GM12872 (cell line): ENCODE measurements around the gene ZBTB7C.

Experiments used
- CTCF ChIP-seq: IDR thresholded peaks from 3 replicates; pipeline ENCODE4 v1.5.1; 2011; ENCODE audit warnings: low read depth, mild to moderate bottlenecking, low read length, moderate library complexity; ENCODE audit not compliant: insufficient read depth

ZBTB7C gene

GRCh38 chr18:48356909-48357631 is 52.1 kb downstream of the ZBTB7C start:
- TF ChIP-seq CTCF: no peak

GRCh38 chr18:48356151-48356745 is 52.9 kb downstream of the ZBTB7C start:
- TF ChIP-seq CTCF: no peak

- TF ChIP-seq CTCF: no peak
Observed at GRCh38 chr18:48355276-48356115, 53.7 kb downstream of the ZBTB7C start.

- TF ChIP-seq CTCF: no peak
Observed at GRCh38 chr18:48354746-48355260, 54.4 kb downstream of the ZBTB7C start.

- no peak for TF ChIP-seq CTCF
Observed at GRCh38 chr18:48352051-48352755, 57.0 kb downstream of the ZBTB7C start.

GRCh38 chr18:48351216-48352050 is 57.8 kb downstream of the ZBTB7C start:
- TF ChIP-seq CTCF: no peak
